NCI-H187 treated with DMSO at 0.1 percent for 48 hours (cell line): Measurements from ENCODE around the gene INO80D.
"Not testable (repeated sequence)": the region's sequence is repeated elsewhere in the genome, so short reads cannot be mapped to it uniquely, and the experiment has no call there.

Experiments
- DNase-seq: peaks from one replicate; lab custom pipeline; 2025; lab: John Stamatoyannopoulos, UW

Gene INO80D

DNA sequence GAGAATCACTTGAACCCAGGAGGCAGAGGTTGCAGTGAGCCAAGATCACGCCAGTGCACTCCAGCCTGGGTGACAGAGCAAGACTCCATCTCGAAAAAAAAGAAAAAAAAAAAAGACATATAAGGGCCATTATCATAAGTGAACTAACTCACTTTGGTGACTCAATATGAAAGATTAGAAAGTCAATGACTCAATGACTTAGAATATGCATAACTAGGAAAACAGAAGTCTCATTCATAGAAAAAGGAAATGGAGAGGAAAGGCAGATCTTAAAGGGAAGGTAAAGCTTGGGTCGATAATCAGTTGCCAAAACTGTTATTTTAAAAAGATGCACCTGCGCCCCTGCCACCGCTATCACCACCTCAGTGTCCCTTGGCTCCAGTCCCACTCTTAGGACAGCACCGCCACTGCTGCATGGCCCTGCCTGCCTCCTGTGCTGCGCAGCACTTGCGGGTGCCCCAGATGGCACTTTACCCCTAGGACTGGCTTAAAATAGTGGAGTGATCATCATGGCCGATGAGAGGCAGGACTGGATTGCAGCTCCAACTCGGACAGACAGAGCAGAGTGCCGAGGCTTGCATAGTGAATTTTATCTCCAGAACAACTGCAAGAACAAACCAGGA, 54.7 kb downstream of the INO80D start:
- DNase-seq = no peak

- DNase-seq = no peak
Measured at GRCh38 chr2:206028101-206028500, 57.9 kb downstream of the INO80D start.

DNA sequence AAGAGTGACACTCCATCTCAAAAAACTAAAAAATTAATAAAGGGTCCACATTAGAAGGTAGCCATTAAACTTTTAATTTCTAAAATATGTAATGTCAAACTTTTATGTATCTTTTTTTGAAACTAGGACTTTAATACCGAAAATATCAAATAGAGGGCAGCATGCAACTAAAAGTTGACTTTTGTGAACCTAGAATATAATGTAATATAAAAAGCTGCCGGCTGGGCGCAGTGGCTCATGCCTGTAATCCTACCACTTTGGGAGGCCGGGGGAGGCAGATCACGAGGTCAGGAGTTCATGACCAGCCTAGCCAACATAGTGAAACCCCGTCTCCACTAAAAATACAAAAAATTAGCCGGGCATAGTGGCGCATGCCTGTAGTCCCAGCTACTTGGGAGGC, 62.8 kb downstream of the INO80D start:
- DNase-seq = no peak

- DNase-seq = no peak
Measured at GRCh38 chr2:206020171-206020570, 65.8 kb downstream of the INO80D start.

DNA sequence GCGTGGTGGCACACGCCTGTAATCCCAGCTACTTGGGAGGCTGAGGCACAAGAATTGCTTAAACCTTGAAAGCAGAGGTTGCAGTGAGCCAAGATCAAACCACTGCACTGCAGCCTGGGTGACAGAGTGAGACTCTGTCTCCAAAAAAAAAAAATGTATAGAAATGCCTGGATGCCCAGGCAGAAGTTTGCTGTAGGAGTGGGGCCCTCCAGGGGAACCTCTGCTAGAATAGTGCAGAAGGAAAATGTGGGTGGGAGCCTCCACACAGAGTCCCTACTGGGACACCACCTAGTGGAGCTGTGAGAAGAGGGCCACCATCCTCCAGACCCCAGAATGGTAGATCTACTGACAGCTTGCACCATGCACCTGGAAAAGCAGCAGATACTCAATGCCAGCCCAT, 70.2 kb downstream of the INO80D start:
- not testable (repeated sequence) for DNase-seq

DNA sequence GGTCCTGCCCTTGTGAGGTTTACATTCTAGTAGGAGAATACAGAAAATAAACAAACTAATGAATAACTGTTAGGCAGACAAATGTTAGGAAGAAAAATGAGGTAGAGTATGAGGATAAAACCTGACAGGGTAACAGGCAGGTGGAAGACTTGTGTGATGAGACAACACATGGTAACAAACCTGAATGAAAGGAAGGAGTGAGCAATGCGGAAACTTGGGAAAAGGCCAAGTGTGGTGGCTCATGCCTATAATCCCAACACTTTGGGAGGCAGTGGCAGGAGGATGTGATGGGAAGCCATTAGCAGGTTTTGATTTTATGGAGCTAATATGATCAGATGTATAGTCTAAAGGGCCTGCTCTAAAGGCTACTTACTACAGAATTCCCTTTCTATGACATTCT, 74.2 kb downstream of the INO80D start:
- DNase-seq = no peak

DNA sequence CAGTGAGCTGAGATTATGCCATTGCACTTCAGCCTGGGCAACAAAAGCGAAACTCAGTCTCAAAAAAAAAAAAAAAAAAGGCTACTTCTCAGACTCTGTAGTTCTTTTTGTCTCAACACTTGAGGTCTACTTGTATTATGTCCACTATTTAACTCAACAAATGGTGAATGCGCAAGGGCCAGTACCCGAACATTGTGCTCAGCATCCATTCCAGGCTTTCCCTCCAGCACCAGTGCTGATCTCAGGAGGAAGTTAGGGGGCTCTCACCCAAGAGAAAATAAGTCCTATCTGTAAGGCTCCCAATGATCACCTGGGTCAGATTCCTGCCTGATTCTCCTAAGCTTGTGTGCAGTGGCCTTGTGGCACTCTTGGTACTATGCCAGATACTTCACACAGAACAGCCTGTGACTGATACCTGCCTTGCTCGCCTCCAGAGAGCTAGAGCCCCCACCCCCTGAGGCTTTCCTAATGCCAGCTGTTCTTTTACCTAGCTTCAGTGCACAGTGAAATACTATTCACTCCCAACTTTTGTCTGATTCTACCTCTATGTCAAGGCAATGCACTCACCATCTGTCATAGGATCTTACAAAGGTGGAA, 74.9 kb downstream of the INO80D start:
- DNase-seq = no peak

- no peak for DNase-seq
Measured at GRCh38 chr2:206004004-206004693, 81.8 kb downstream of the INO80D start.

GRCh38 chr2:206002440-206002839, 83.5 kb downstream of the INO80D start:
- no peak for DNase-seq

DNA sequence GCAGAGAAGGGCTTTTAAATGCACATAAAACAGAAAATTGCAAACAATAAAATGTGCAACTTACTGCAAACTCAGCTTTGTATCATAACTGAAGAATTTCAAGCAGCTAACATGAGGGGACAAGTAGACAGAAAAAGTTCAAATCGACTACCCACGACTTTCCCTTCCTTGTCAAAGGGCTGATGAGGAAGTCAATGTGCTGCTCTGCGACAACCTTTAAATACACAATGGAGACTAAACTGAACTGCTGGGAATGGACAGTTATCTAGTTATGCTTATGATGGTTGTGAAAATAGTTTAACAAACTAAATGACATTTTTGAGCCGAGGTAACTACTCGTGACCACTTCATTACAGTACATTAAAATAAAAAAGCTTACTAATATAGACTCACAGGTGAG, 84.1 kb downstream of the INO80D start:
- no peak for DNase-seq

GRCh38 chr2:206000776-206001175, 85.2 kb downstream of the INO80D start:
- DNase-seq = no peak

DNA sequence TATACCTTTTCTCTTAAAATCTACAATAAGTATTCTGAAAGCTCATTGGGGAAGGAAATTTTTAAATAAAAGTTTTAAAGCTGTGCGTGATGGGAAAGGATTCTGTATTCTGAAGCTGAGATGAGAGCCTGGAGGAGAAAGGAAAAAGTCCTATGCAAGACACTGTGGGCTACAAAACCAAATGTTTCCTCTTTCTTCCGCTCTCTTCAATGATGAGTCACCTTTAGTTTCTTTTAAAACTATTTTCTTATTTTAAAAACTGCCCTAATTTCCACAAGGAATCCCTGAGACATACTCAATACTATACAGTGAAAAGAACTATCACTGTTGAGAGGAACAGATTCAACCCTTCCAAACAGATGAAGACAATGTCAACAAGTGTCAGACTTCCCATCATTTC, 87.4 kb downstream of the INO80D start:
- DNase-seq = no peak

- DNase-seq = no peak
Measured at GRCh38 chr2:205996161-205996560, 89.8 kb downstream of the INO80D start.

- DNase-seq = no peak
Measured at GRCh38 chr2:205995260-205995659, 90.7 kb downstream of the INO80D start.

- DNase-seq = peak; percentile 4
Measured at GRCh38 chr2:205994344-205994743, 91.6 kb downstream of the INO80D start.

GRCh38 chr2:205990104-205990503, 95.9 kb downstream of the INO80D start:
- DNase-seq = no peak

- DNase-seq = no peak
Measured at GRCh38 chr2:205989271-205990071, 96.5 kb downstream of the INO80D start.

GRCh38 chr2:205988681-205989080, 97.3 kb downstream of the INO80D start:
- DNase-seq = not testable (repeated sequence)

DNA sequence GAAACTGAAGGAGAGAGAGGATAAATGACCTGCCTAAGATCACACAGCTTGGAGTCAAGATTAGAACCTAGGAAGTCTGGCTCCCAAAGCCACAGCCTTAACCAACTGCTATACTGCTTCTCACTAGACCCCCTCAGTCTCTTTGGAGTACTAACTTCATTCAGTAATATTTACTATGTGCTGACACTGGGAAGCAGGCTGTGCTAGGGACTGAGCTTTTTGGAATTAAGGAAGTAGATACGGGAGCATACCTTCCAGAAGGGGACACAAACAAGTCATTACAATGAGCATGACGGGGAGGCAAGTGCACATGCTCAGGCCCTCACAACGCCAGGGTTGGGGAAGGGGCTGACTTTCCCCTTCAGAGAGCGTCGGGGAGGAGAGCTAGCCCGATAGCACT, 97.7 kb downstream of the INO80D start:
- DNase-seq = no peak

DNA sequence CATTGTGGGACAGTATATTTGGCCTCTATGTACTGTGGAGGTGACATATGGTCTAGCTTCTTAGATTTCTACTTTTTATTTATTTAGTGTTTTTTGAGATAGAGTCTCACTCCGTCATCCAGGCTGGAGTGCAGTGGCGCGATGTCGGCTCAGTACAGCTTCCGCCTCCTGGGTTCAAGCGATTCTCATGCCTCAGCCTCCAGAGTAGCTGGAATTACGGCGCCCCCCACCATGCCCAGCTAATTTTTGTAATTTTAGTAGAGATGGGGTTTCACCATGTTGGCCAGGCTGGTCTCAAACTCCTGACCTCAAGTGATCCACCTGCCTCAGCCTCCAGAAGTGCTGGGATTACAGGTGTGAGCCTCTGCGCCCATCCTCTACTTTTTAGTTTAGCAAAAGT, 99.6 kb downstream of the INO80D start:
- DNase-seq = not testable (repeated sequence)

GRCh38 chr2:205984381-205984780, 101.6 kb downstream of the INO80D start:
- no peak for DNase-seq

DNA sequence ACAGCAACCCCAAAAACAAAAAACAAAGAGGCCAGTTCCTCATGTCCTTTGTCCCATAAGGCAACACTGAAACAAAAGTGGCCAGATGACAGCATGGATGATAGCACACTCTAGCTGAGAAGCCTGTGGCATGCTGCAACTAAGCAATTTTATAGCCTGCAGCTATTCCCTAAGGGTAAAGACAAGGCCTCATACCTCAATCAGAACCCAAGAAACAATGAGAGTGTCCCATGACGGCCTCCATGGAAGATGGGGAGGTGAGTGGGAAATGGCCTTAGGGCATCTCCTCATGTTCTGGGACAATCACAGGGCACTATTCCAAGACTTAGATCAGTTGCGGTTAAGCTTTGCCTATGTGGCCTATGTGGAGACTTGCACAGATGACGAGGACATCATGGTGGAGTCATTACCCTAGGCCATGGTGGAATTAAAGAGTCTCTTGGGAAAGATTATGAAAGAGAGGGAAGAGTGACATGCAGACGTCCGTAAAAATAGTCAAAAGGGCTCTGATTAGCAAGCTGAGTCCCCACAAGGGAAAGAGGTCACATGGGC, 103.1 kb downstream of the INO80D start:
- no peak for DNase-seq
